Measurements from ENCODE around the gene PRKCH.
"Not testable (repeated sequence)": the region's sequence is repeated elsewhere in the genome, so short reads cannot be mapped to it uniquely, and the experiment has no call there.

Gene PRKCH

GRCh38 chr14:61300754-61301153 is 20.6 kb upstream of the PRKCH start:
- DNase-seq (ENCODE audit: low read depth in 1 of 2, low spot score in 1 of 2) = no peak
- no peak overlapping the region for H3K4me3 ChIP-seq (replicated peaks; ENCODE audit: insufficient read depth, low read length)
- TF ChIP-seq GABPA (IDR thresholded peaks at IDR 0.05; ENCODE audit: low read depth) (no peak), REST (IDR thresholded peaks at IDR 0.05; ENCODE audit: insufficient replicate concordance, low read depth) (no peak), SPI1 (IDR thresholded peaks at IDR 0.05; ENCODE audit: borderline replicate concordance, low read depth) (no peak), CTCF (IDR thresholded peaks at IDR 0.05; ENCODE audit: insufficient read depth, low read length) (no peak), POLR2AphosphoS5 (IDR thresholded peaks at IDR 0.05; ENCODE audit: low read depth) (no peak)
- no peak overlapping the region for H3K27ac ChIP-seq (replicated peaks)
- H3K27me3 ChIP-seq (ENCODE audit: insufficient read depth, poor library complexity, severe bottlenecking) = peaks cover 3% of the 10 kb centered on the region

GRCh38 chr14:61304688-61305087 is 16.7 kb upstream of the PRKCH start:
- TF ChIP-seq POLR2AphosphoS5 (IDR thresholded peaks at IDR 0.05; ENCODE audit: low read depth) (no peak), SPI1 (IDR thresholded peaks at IDR 0.05; ENCODE audit: borderline replicate concordance, low read depth) (no peak), CTCF (IDR thresholded peaks at IDR 0.05; ENCODE audit: insufficient read depth, low read length) (no peak), REST (IDR thresholded peaks at IDR 0.05; ENCODE audit: insufficient replicate concordance, low read depth) (no peak), GABPA (IDR thresholded peaks at IDR 0.05; ENCODE audit: low read depth) (no peak)
- H3K27me3 ChIP-seq (ENCODE audit: insufficient read depth, poor library complexity, severe bottlenecking) = peaks cover 3% of the 10 kb centered on the region
- no peak overlapping the region for H3K4me3 ChIP-seq (replicated peaks; ENCODE audit: insufficient read depth, low read length)
- H3K27ac ChIP-seq (replicated peaks) = no peak overlapping the region
- no peak for DNase-seq (ENCODE audit: low read depth in 1 of 2, low spot score in 1 of 2)

GRCh38 chr14:61308198-61308597 is 13.2 kb upstream of the PRKCH start:
- TF ChIP-seq REST (IDR thresholded peaks at IDR 0.05; ENCODE audit: insufficient replicate concordance, low read depth) (no peak), CTCF (IDR thresholded peaks at IDR 0.05; ENCODE audit: insufficient read depth, low read length) (no peak), POLR2AphosphoS5 (IDR thresholded peaks at IDR 0.05; ENCODE audit: low read depth) (no peak), SPI1 (IDR thresholded peaks at IDR 0.05; ENCODE audit: borderline replicate concordance, low read depth) (no peak), GABPA (IDR thresholded peaks at IDR 0.05; ENCODE audit: low read depth) (no peak)
- Histone ChIP-seq H3K4me3 (replicated peaks; ENCODE audit: insufficient read depth, low read length) (no peak overlapping the region), H3K27ac (replicated peaks) (no peak overlapping the region), H3K27me3 (ENCODE audit: insufficient read depth, poor library complexity, severe bottlenecking) (no peaks in the 10 kb centered on the region)
- no peak for DNase-seq (ENCODE audit: low read depth in 1 of 2, low spot score in 1 of 2)

- H3K4me3 ChIP-seq (replicated peaks; ENCODE audit: insufficient read depth, low read length); H3K27ac ChIP-seq (replicated peaks): not testable (repeated sequence)
Observed at GRCh38 chr14:61308701-61309100, 12.7 kb upstream of the PRKCH start.

More at GRCh38 chr14:61308701-61309100, 12.7 kb upstream of the PRKCH start:
- DNase-seq (ENCODE audit: low read depth in 1 of 2, low spot score in 1 of 2); H3K27me3 ChIP-seq (ENCODE audit: insufficient read depth, poor library complexity, severe bottlenecking): not testable (repeated sequence)
